Activated CD4-positive, alpha-beta T cell treated with anti-CD3 and anti-CD28 coated beads, Interleukin-2, amount 10 ng/mL, durations not matched to agents 7 days and 5 days (primary cell): ENCODE measurements around the gene CATSPERB. TPM values are rescaled to one million over a fixed set of nuclear protein-coding genes. Genes with fewer than 3 reads are reported as not detected.

ENCODE experiments used
- CTCF ChIA-PET: fragments of 350-600 bp; sonication (Branson Sonifier 250); formaldehyde crosslinking; loops from one replicate; lab custom pipeline; 2021; ENCODE audit warnings: antibody characterized with exemption; lab: Charles Lee
- POLR2A ChIA-PET: fragments of 350-600 bp; sonication (Branson Sonifier 250); formaldehyde crosslinking; loops from one replicate; lab custom pipeline; 2021; ENCODE audit warnings: antibody characterized with exemption; lab: Charles Lee
- DNase-seq: peaks from one replicate; pipeline ENCODE4 v3.0.0-alpha.2; 2020
- H3K27ac Mint-ChIP-seq: one replicate; pipeline ENCODE4 v1.8.0; 2021; ENCODE audit warnings: mild to moderate bottlenecking, moderate library complexity, mixed read lengths
- H3K27me3 Mint-ChIP-seq: one replicate; pipeline ENCODE4 v1.8.0; 2021; ENCODE audit warnings: mixed read lengths
- H3K36me3 Mint-ChIP-seq: one replicate; pipeline ENCODE4 v1.8.0; 2021; ENCODE audit warnings: low read depth, mixed read lengths
- H3K4me1 Mint-ChIP-seq: one replicate; pipeline ENCODE4 v1.8.0; 2021; ENCODE audit warnings: mixed read lengths
- H3K4me3 Mint-ChIP-seq: one replicate; pipeline ENCODE4 v1.8.0; 2021; ENCODE audit warnings: mild to moderate bottlenecking, moderate library complexity, mixed read lengths
- H3K9me3 Mint-ChIP-seq: one replicate; pipeline ENCODE4 v1.8.0; 2021; ENCODE audit warnings: mixed read lengths
- total RNA-seq, 2 experiments: library from RNA; stranded (reverse); gene quantifications; one replicate each; pipeline ENCODE4 v1.2.3, GENCODE V29; 2021

CATSPERB gene
- total RNA-seq, 2 experiments from 2014 or later = 3.9 to 4.8 TPM

- Mint-ChIP-seq H3K36me3 (no peaks in the 10 kb centered on the region), H3K27me3 (no peaks in the 10 kb centered on the region), H3K4me1 (peaks cover 4% of the 10 kb centered on the region), H3K27ac (no peak overlapping the region), H3K4me3 (no peak overlapping the region), H3K9me3 (no peaks in the 10 kb centered on the region)
- DNase-seq = no peak
- POLR2A ChIA-PET = no interaction called here
- CTCF ChIA-PET = no interaction called here
Measured at GRCh38 chr14:91728616-91729183, 3.2 kb downstream of the CATSPERB start.

GRCh38 chr14:91727121-91727520 is 4.8 kb downstream of the CATSPERB start:
- no peak for DNase-seq
- no peaks in the 10 kb centered on the region for H3K27me3 Mint-ChIP-seq
- H3K9me3 Mint-ChIP-seq = no peaks in the 10 kb centered on the region
- H3K27ac Mint-ChIP-seq = no peak overlapping the region
- H3K4me1 Mint-ChIP-seq = no peaks in the 10 kb centered on the region
- no peak overlapping the region for H3K4me3 Mint-ChIP-seq
- H3K36me3 Mint-ChIP-seq = no peaks in the 10 kb centered on the region
- CTCF ChIA-PET = no interaction called here
- POLR2A ChIA-PET = no interaction called here

- no peaks in the 10 kb centered on the region for H3K4me1 Mint-ChIP-seq
- ChIA-PET POLR2A (no interaction called here), CTCF (no interaction called here)
- H3K4me3 Mint-ChIP-seq = no peak overlapping the region
- no peaks in the 10 kb centered on the region for H3K9me3 Mint-ChIP-seq
- H3K27me3 Mint-ChIP-seq = no peaks in the 10 kb centered on the region
- no peak overlapping the region for H3K27ac Mint-ChIP-seq
- peaks cover 1% of the 10 kb centered on the region for H3K36me3 Mint-ChIP-seq
- DNase-seq = no peak
Measured at GRCh38 chr14:91723501-91723900, 8.4 kb downstream of the CATSPERB start.

GRCh38 chr14:91722386-91722785 is 9.5 kb downstream of the CATSPERB start:
- Mint-ChIP-seq H3K9me3 (no peaks in the 10 kb centered on the region), H3K27me3 (no peaks in the 10 kb centered on the region), H3K36me3 (peaks cover 6% of the 10 kb centered on the region), H3K27ac (no peak overlapping the region), H3K4me1 (no peaks in the 10 kb centered on the region), H3K4me3 (no peak overlapping the region)
- CTCF ChIA-PET = no interaction called here
- POLR2A ChIA-PET = interaction anchor here (0.7 kb wide), 1 partner anchor 145 kb away, joined by 4 read pairs; the partner anchor contains the start of gene TC2N
- DNase-seq = no peak

- Mint-ChIP-seq H3K36me3 (peaks cover 6% of the 10 kb centered on the region), H3K9me3 (no peaks in the 10 kb centered on the region), H3K4me3 (no peak overlapping the region), H3K27ac (no peak overlapping the region), H3K4me1 (peaks cover 9% of the 10 kb centered on the region), H3K27me3 (no peaks in the 10 kb centered on the region)
- DNase-seq = no peak
- ChIA-PET CTCF (interaction anchor here (2.0 kb wide), 1 partner anchor 12 kb away, joined by 4 read pairs; the partner anchor contains the start of gene CATSPERB), POLR2A (no interaction called here)
Measured at GRCh38 chr14:91719839-91720238, 12.0 kb downstream of the CATSPERB start.

GRCh38 chr14:91716999-91717398 is 14.9 kb downstream of the CATSPERB start:
- CTCF ChIA-PET = interaction anchor here (0.6 kb wide), 1 partner anchor 1761 kb away, joined by 3 read pairs; the partner anchor contains the start of gene TDP1
- H3K4me3 Mint-ChIP-seq = no peak overlapping the region
- POLR2A ChIA-PET = no interaction called here
- no peak overlapping the region for H3K27ac Mint-ChIP-seq
- H3K4me1 Mint-ChIP-seq = peaks cover 18% of the 10 kb centered on the region
- no peaks in the 10 kb centered on the region for H3K27me3 Mint-ChIP-seq
- DNase-seq = no peak
- H3K36me3 Mint-ChIP-seq = peaks cover 13% of the 10 kb centered on the region
- no peaks in the 10 kb centered on the region for H3K9me3 Mint-ChIP-seq

GRCh38 chr14:91714805-91715204 is 17.1 kb downstream of the CATSPERB start:
- H3K27ac Mint-ChIP-seq = peak overlapping the region; percentile 87
- ChIA-PET CTCF (interaction anchor here (0.7 to 1.3 kb wide), 4 partner anchors 9 to 268 kb away, joined by 4 read pairs; partner anchors contain the start of gene TC2N), POLR2A (interaction anchor here (0.6 kb wide), 1 partner anchor 178 kb away, joined by 3 read pairs; no protein-coding TSS in a partner anchor)
- peaks cover 3% of the 10 kb centered on the region for H3K9me3 Mint-ChIP-seq
- H3K4me1 Mint-ChIP-seq = peaks cover 18% of the 10 kb centered on the region
- H3K36me3 Mint-ChIP-seq = peaks cover 15% of the 10 kb centered on the region
- H3K27me3 Mint-ChIP-seq = no peaks in the 10 kb centered on the region
- H3K4me3 Mint-ChIP-seq = peak overlapping the region; percentile 55
- peak; percentile 78 for DNase-seq

- CTCF ChIA-PET = interaction anchor here (0.7 kb wide), 1 partner anchor 121 kb away, joined by 3 read pairs; no protein-coding TSS in a partner anchor
- H3K4me3 Mint-ChIP-seq = no peak overlapping the region
- peaks cover 4% of the 10 kb centered on the region for H3K9me3 Mint-ChIP-seq
- peaks cover 9% of the 10 kb centered on the region for H3K36me3 Mint-ChIP-seq
- H3K27ac Mint-ChIP-seq = no peak overlapping the region
- POLR2A ChIA-PET = no interaction called here
- DNase-seq = no peak
- H3K27me3 Mint-ChIP-seq = no peaks in the 10 kb centered on the region
- H3K4me1 Mint-ChIP-seq = no peaks in the 10 kb centered on the region
Measured at GRCh38 chr14:91708795-91709194, 23.1 kb downstream of the CATSPERB start.

- Mint-ChIP-seq H3K27ac (no peak overlapping the region), H3K27me3 (no peaks in the 10 kb centered on the region), H3K4me3 (no peak overlapping the region), H3K4me1 (no peaks in the 10 kb centered on the region), H3K9me3 (peaks cover 4% of the 10 kb centered on the region), H3K36me3 (peaks cover 7% of the 10 kb centered on the region)
- ChIA-PET POLR2A (interaction anchor here (0.5 kb wide), 1 partner anchor 48 kb away, joined by 3 read pairs; no protein-coding TSS in a partner anchor), CTCF (interaction anchor here (1.4 kb wide), 1 partner anchor 8 kb away, joined by 4 read pairs; no protein-coding TSS in a partner anchor)
- no peak for DNase-seq
Measured at GRCh38 chr14:91706996-91707395, 24.9 kb downstream of the CATSPERB start.

GRCh38 chr14:91694643-91695042 is 37.2 kb downstream of the CATSPERB start:
- CTCF ChIA-PET = interaction anchor here (0.7 to 1.2 kb wide), 3 partner anchors 9 to 170 kb away, joined by 3 to 4 read pairs (median 3); no protein-coding TSS in a partner anchor
- no peak overlapping the region for H3K27ac Mint-ChIP-seq

GRCh38 chr14:91693346-91693745 is 38.5 kb downstream of the CATSPERB start:
- POLR2A ChIA-PET = no interaction called here
- DNase-seq = no peak
- no peaks in the 10 kb centered on the region for H3K4me1 Mint-ChIP-seq
- H3K9me3 Mint-ChIP-seq = peaks cover 17% of the 10 kb centered on the region
- no peak overlapping the region for H3K4me3 Mint-ChIP-seq
- CTCF ChIA-PET = interaction anchor here (0.7 kb wide), 1 partner anchor 56 kb away, joined by 3 read pairs; no protein-coding TSS in a partner anchor
- H3K27me3 Mint-ChIP-seq = no peaks in the 10 kb centered on the region
- H3K27ac Mint-ChIP-seq = no peak overlapping the region
- H3K36me3 Mint-ChIP-seq = peaks cover 12% of the 10 kb centered on the region

More at GRCh38 chr14:91694643-91695042, 37.2 kb downstream of the CATSPERB start:
- no peaks in the 10 kb centered on the region for H3K27me3 Mint-ChIP-seq
- peaks cover 10% of the 10 kb centered on the region for H3K36me3 Mint-ChIP-seq
- POLR2A ChIA-PET = no interaction called here
- H3K4me3 Mint-ChIP-seq = no peak overlapping the region
- DNase-seq = no peak
- H3K4me1 Mint-ChIP-seq = no peaks in the 10 kb centered on the region
- H3K9me3 Mint-ChIP-seq = peaks cover 15% of the 10 kb centered on the region

- ChIA-PET POLR2A (no interaction called here), CTCF (no interaction called here)
- no peak for DNase-seq
- H3K36me3 Mint-ChIP-seq = peaks cover 12% of the 10 kb centered on the region
- peaks cover 12% of the 10 kb centered on the region for H3K9me3 Mint-ChIP-seq
- no peak overlapping the region for H3K27ac Mint-ChIP-seq
- H3K4me3 Mint-ChIP-seq = no peak overlapping the region
- H3K27me3 Mint-ChIP-seq = no peaks in the 10 kb centered on the region
- H3K4me1 Mint-ChIP-seq = no peaks in the 10 kb centered on the region
Measured at GRCh38 chr14:91692075-91692474, 39.8 kb downstream of the CATSPERB start.

- no peaks in the 10 kb centered on the region for H3K4me1 Mint-ChIP-seq
- ChIA-PET CTCF (no interaction called here), POLR2A (no interaction called here)
- H3K4me3 Mint-ChIP-seq = no peak overlapping the region
- H3K36me3 Mint-ChIP-seq = peaks cover 12% of the 10 kb centered on the region
- no peak for DNase-seq
- H3K27ac Mint-ChIP-seq = no peak overlapping the region
- H3K27me3 Mint-ChIP-seq = no peaks in the 10 kb centered on the region
- peaks cover 10% of the 10 kb centered on the region for H3K9me3 Mint-ChIP-seq
Measured at GRCh38 chr14:91689608-91690007, 42.3 kb downstream of the CATSPERB start.
